Gastroesophageal sphincter (tissue), 4 donors: ENCODE data around the gene MCM10. TPM values are rescaled to one million over a fixed set of nuclear protein-coding genes. Genes with fewer than 3 reads are reported as not detected.

Experiments
- ATAC-seq: fragments of 150-250 bp; one replicate; pipeline ENCODE4 v1.9.1; 2016; ENCODE audit warnings: mild to moderate bottlenecking, moderate library complexity
- H3K27ac ChIP-seq, 4 donors: fragments of 200-600 bp; sonication (generic) in 3 of 4; 1 replicate in 3 of 4; 2 replicates in 1 of 4; pipeline ENCODE4 v1.5.1; 2016 to 2019
- H3K27me3 ChIP-seq: fragments of 200-600 bp; sonication (generic); one replicate; pipeline ENCODE4 v1.5.1; 2019
- H3K36me3 ChIP-seq, 2 donors: fragments of 200-600 bp; sonication (generic); one replicate each; pipeline ENCODE4 v1.5.1; 2019; ENCODE audit warnings: control low read depth in 1 of 2
- H3K4me1 ChIP-seq, 3 donors: fragments of 200-600 bp; sonication (generic); 1 replicate in 2 of 3; 2 replicates in 1 of 3; pipeline ENCODE4 v1.5.1; 2016 to 2019; ENCODE audit warnings: control low read depth in 2 of 3
- H3K4me3 ChIP-seq, 2 donors: fragments of 200-600 bp; sonication (generic); one replicate each; pipeline ENCODE4 v1.5.1; 2019; ENCODE audit warnings: mild to moderate bottlenecking in 1 of 2, moderate library complexity in 1 of 2
- H3K9me3 ChIP-seq, 3 donors: fragments of 200-600 bp; sonication (generic); one replicate each; pipeline ENCODE4 v1.5.1; 2017 to 2019; ENCODE audit warnings: control low read depth in 2 of 3
- EP300 ChIP-seq: sonication (generic); formaldehyde crosslinking; IDR thresholded peaks from one replicate; pipeline ENCODE4 v1.6.1; 2017; ENCODE audit warnings: antibody characterized with exemption, mild to moderate bottlenecking
- POLR2A ChIP-seq, 2 donors: fragments of 450-650 bp; IDR thresholded peaks; one replicate each; pipeline ENCODE4 v1.6.1; 2017; ENCODE audit warnings: antibody characterized with exemption in 2 of 2, mild to moderate bottlenecking in 2 of 2, moderate library complexity in 1 of 2
- POLR2AphosphoS5 ChIP-seq: sonication (generic); formaldehyde crosslinking; IDR thresholded peaks from one replicate; pipeline ENCODE4 v1.6.1; 2017; ENCODE audit warnings: antibody characterized with exemption
- WGBS, 2 donors: methylation state at CpG; one replicate each; pipeline ENCODE4 v1.1.5; 2018; ENCODE audit warnings: low coverage in 1 of 2; 5-methylcytosine and 5-hydroxymethylcytosine counted together
- small RNA-seq, 4 donors: library from RNA; depleted of rRNA; stranded (forward); fragments of <200 nt; gene quantifications; one replicate each; pipeline ENCODE3, GENCODE V24; 2016
- total RNA-seq, 4 donors: library from RNA; depleted of rRNA; stranded (reverse); fragments of >200 nt; gene quantifications; one replicate each; pipeline ENCODE4 v1.1.0, GENCODE V29; 2016
- TF ChIP-seq, protein P1 (sequence below), 4 experiments: fragments of 200-600 bp in 2 of 4; fragments of 450-650 bp in 2 of 4; sonication (generic) in 1 of 4; IDR thresholded peaks; one replicate each; pipeline ENCODE4 v1.5.1; 2017 to 2019; ENCODE audit warnings: antibody characterized with exemption in 4 of 4, mild to moderate bottlenecking in 2 of 4, moderate library complexity in 2 of 4

MCM10 gene
- total RNA-seq, 4 donors from 2014 or later: 0.08 to 1.1 TPM; not detected in 2

DNA sequence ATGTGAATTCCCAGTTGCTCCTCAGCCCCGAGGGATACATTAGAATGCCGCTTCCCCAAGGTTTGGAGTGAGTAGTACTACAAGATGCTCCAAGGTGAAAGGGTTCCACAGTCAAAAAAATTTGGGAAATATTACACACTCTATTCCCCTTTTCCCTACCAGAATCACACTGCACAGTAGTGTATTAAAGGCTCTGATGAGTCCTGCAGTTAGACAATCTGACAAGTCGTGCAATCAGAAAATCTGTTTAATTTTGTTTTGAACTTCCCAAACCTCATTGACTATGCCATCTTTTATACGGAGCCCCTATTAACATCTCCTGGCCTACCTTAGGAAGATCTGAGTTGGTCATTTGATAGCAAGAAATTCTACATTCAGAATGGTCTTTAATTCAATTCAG, 86.4 kb downstream of the MCM10 start:
- TF ChIP-seq POLR2AphosphoS5: no peak
- no peak for TF ChIP-seq POLR2A (IDR thresholded peaks at IDR 0.05)
- TF ChIP-seq EP300: no peak
- TF ChIP-seq, protein P1, sequence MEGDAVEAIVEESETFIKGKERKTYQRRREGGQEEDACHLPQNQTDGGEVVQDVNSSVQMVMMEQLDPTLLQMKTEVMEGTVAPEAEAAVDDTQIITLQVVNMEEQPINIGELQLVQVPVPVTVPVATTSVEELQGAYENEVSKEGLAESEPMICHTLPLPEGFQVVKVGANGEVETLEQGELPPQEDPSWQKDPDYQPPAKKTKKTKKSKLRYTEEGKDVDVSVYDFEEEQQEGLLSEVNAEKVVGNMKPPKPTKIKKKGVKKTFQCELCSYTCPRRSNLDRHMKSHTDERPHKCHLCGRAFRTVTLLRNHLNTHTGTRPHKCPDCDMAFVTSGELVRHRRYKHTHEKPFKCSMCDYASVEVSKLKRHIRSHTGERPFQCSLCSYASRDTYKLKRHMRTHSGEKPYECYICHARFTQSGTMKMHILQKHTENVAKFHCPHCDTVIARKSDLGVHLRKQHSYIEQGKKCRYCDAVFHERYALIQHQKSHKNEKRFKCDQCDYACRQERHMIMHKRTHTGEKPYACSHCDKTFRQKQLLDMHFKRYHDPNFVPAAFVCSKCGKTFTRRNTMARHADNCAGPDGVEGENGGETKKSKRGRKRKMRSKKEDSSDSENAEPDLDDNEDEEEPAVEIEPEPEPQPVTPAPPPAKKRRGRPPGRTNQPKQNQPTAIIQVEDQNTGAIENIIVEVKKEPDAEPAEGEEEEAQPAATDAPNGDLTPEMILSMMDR (IDR thresholded peaks at IDR 0.05): no peak
- no peaks in the 10 kb centered on the region for H3K4me1 ChIP-seq
- no peak overlapping the region for H3K4me3 ChIP-seq
- ATAC-seq: no peak
- no peaks in the 10 kb centered on the region for H3K36me3 ChIP-seq
- H3K9me3 ChIP-seq: no peaks in the 10 kb centered on the region
- WGBS, 2 donors: 92 to 100% methylated on average over 2 to 4 of the region's 4 CpGs
- H3K27ac ChIP-seq: no peak overlapping the region
- H3K27me3 ChIP-seq: no peaks in the 10 kb centered on the region

DNA sequence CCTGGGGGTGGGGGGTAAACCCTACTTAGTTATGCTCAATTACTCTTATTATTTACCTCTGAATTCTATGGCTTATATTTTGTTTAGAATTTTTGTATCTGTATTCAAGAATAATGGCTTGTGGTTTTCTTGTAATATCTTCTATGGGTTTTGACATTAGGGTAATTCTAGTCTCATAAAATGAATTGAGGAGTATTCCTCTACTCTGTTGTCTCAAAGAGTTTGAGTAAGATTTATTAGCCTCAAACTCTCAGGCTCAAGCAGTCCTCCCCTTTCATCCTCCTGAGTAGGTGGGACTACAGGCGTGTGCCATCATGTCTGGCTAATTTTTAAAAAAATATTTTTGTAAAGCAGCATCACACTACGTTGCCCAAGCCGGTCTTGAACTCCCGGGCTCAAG, 92.4 kb downstream of the MCM10 start:
- no peak for ATAC-seq
- H3K9me3 ChIP-seq: no peaks in the 10 kb centered on the region
- no peaks in the 10 kb centered on the region for H3K4me1 ChIP-seq
- H3K4me3 ChIP-seq: no peak overlapping the region
- TF ChIP-seq POLR2AphosphoS5: no peak
- no peaks in the 10 kb centered on the region for H3K36me3 ChIP-seq
- H3K27me3 ChIP-seq: no peaks in the 10 kb centered on the region
- 87 to 89% methylated on average over 4 of the region's 4 CpGs for WGBS, 2 donors
- no peak overlapping the region for H3K27ac ChIP-seq

DNA sequence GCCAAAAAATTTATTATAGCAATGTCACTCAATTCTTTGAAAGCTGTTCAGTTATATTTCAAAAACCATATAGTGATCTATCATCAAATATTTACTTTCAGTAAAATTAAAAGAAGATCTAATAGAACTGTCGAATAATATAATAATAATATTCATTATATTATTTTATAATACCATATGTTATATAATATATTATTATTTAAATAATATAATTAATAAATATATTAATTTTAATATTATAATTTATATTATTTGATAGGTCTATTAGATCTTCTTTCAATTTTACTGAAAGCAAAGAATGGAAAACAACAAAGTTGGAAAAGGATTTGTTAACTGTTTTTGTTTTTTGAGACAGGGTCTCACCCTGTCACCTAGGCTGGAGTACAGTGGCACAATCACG, 95.3 kb downstream of the MCM10 start:
- Histone ChIP-seq H3K36me3 (no peaks in the 10 kb centered on the region), H3K9me3 (peaks cover 0 to 4% (median 0%) of the 10 kb centered on the region in 3 donors), H3K27me3 (no peaks in the 10 kb centered on the region), H3K4me1 (no peaks in the 10 kb centered on the region), H3K4me3 (no peak overlapping the region), H3K27ac (no peak overlapping the region)
- WGBS, 2 donors: 88 to 90% methylated on average over 2 of the region's 2 CpGs
- ATAC-seq: no peak
- TF ChIP-seq, protein P1 (IDR thresholded peaks at IDR 0.05): no peak
- TF ChIP-seq POLR2AphosphoS5 (no peak), POLR2A (IDR thresholded peaks at IDR 0.05) (no peak)

DNA sequence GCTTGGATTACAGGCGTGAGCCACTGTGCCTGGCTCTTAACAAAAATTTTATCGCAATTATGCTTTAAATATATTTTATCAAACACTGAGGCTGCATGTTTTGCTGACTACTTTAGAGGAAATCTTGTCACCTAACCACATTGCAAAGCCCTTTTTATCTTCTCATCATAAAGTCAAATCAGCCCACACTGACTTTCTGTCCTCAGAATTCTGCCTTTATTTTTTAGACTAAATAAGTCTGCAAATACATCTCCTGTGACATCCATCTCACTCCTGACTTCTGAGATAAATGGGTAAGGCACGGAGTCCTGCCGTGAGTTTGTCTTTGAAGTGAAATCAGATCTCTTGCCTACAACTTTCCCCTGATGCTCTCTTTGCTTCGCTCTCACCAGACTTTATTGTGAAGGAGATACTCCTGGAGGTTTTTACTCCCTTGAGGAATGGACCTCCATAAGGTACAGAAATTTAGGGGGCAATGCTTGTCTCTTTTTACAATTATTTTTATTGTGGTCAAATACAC, 96.3 kb downstream of the MCM10 start:
- ATAC-seq: no peak
- H3K4me3 ChIP-seq: no peak overlapping the region
- H3K27ac ChIP-seq: no peak overlapping the region
- WGBS, 2 donors: 61 to 69% methylated on average over 5 of the region's 5 CpGs
- H3K9me3 ChIP-seq: peaks cover 0 to 4% (median 0%) of the 10 kb centered on the region in 3 donors
- H3K27me3 ChIP-seq: peaks cover 6% of the 10 kb centered on the region
- no peaks in the 10 kb centered on the region for H3K4me1 ChIP-seq
- TF ChIP-seq EP300: no peak
- no peak for TF ChIP-seq POLR2A (IDR thresholded peaks at IDR 0.05)
- TF ChIP-seq POLR2AphosphoS5: no peak
- TF ChIP-seq, protein P1 (IDR thresholded peaks at IDR 0.05): no peak
- no peaks in the 10 kb centered on the region for H3K36me3 ChIP-seq

Small RNA genes within 50 kb of the gene (small RNA-seq; reads per million reads assigned to genes)
- 0 to 0.13 (median 0) reads per million in 4 donors for gene RNU6-6P

Other genes starting within 250 kb of the MCM10 start
- gene CCDC3, start 159.8 kb upstream of the MCM10 start, total RNA-seq: 10 to 100 TPM; 12.2 to 66.1 (median 16.0) TPM
- 100 to 1,000 TPM in 1 of 4 donors, 10 to 100 TPM in 3; 69.0 to 103 (median 82.2) TPM for gene OPTN, start 61.4 kb upstream of the MCM10 start, total RNA-seq
- gene UCMA, start 72.8 kb downstream of the MCM10 start, total RNA-seq: not detected
- gene PHYH, start 138.5 kb downstream of the MCM10 start, total RNA-seq: 10 to 100 TPM; 31.9 to 53.4 (median 36.4) TPM
- 10 to 100 TPM; 42.4 to 57.0 (median 45.5) TPM for gene SEPHS1, start 186.7 kb downstream of the MCM10 start, total RNA-seq